HTERT RPE-1 (cell line): ENCODE results near the gene COL12A1.

Experiments used
- in situ Hi-C: fragments of 300-500 bp; cut with MboI; formaldehyde crosslinking; loops from 4 replicates; pipeline ENCODE4 v1.14.3; 2020; ENCODE audit warnings: low sequenced_read_pairs

The COL12A1 gene

GRCh38 chr6:75049308-75049707 is 156.5 kb downstream of the COL12A1 start:
- in situ Hi-C loops, result no loop called here

GRCh38 chr6:75044846-75045245 is 161.0 kb downstream of the COL12A1 start:
- in situ Hi-C loops, result no loop called here

GRCh38 chr6:75041381-75041780 is 164.5 kb downstream of the COL12A1 start:
- in situ Hi-C loops, result no loop called here
